Stimulated activated CD8-positive, alpha-beta memory T cell treated with anti-CD3 and anti-CD28 coated beads, Interleukin-7, amount 100 ng/mL, for 4 hours (primary cell): ENCODE data around the gene MTFR2.

Experiments
- DNase-seq, 2 donors: peaks; one replicate each; pipeline ENCODE4 v3.0.0-alpha.2; 2020; ENCODE audit warnings: low read depth in 2 of 2

MTFR2 gene

GRCh38 chr6:136184738-136185137 is 65.4 kb downstream of the MTFR2 start:
- no peak for DNase-seq

- DNase-seq: no peak
These were observed 68.2 kb downstream of the MTFR2 start for GRCh38 chr6:136181861-136182260.

GRCh38 chr6:136181512-136181833 is 68.6 kb downstream of the MTFR2 start:
- DNase-seq: no peak
